Parathyroid adenoma (tissue), 2 donors: ENCODE measurements around the gene APOE.

Experiments
- H2AFZ ChIP-seq: fragments of 300-600 bp; sonication (generic); one replicate; pipeline ENCODE4 v1.7.0; 2017; ENCODE audit warnings: antibody characterized with exemption, mild to moderate bottlenecking
- H3K27ac ChIP-seq: fragments of 300-600 bp; sonication (generic); one replicate; pipeline ENCODE4 v1.7.0; 2017
- H3K27me3 ChIP-seq: fragments of 300-600 bp; sonication (generic); one replicate; pipeline ENCODE4 v1.7.0; 2017; ENCODE audit warnings: low read length; ENCODE audit not compliant: control insufficient read depth, insufficient read depth
- H3K36me3 ChIP-seq: fragments of 300-600 bp; sonication (generic); one replicate; pipeline ENCODE4 v1.7.0; 2017; ENCODE audit warnings: low read length; ENCODE audit not compliant: control insufficient read depth, insufficient read depth
- H3K4me1 ChIP-seq: fragments of 300-600 bp; sonication (generic); one replicate; pipeline ENCODE4 v1.7.0; 2017; ENCODE audit warnings: control low read depth
- H3K4me2 ChIP-seq: fragments of 300-600 bp; sonication (generic); one replicate; pipeline ENCODE4 v1.7.0; 2017; ENCODE audit warnings: low read length
- H3K4me3 ChIP-seq: fragments of 300-600 bp; sonication (generic); one replicate; pipeline ENCODE4 v1.7.0; 2017; ENCODE audit warnings: low read depth, low read length
- H3K79me2 ChIP-seq: fragments of 300-600 bp; sonication (generic); one replicate; pipeline ENCODE4 v1.7.0; 2017; ENCODE audit warnings: control low read depth
- H3K9ac ChIP-seq: fragments of 300-600 bp; sonication (generic); one replicate; pipeline ENCODE4 v1.7.0; 2017; ENCODE audit warnings: mild to moderate bottlenecking
- H3K9me3 ChIP-seq: fragments of 300-600 bp; sonication (generic); one replicate; pipeline ENCODE4 v1.7.0; 2017; ENCODE audit warnings: low read length; ENCODE audit not compliant: control insufficient read depth
- CTCF ChIP-seq: fragments of 300-600 bp; sonication (generic); IDR thresholded peaks from one replicate; pipeline ENCODE4 v1.7.0; 2017; ENCODE audit warnings: antibody characterized with exemption, mild to moderate bottlenecking
- donor health status: primary hyperparathyroidism.

Gene APOE

GRCh38 chr19:44903602-44904425 is 1.8 kb upstream of the APOE start:
- TF ChIP-seq CTCF, result peak; percentile 99
- Histone ChIP-seq H3K79me2 (no peaks in the 10 kb centered on the region), H3K36me3 (no peaks in the 10 kb centered on the region), H3K4me2 (peak overlapping the region; percentile 53), H3K9ac (no peak overlapping the region), H3K9me3 (no peaks in the 10 kb centered on the region), H3K27ac (no peak overlapping the region), H2AFZ (no peak overlapping the region), H3K27me3 (no peaks in the 10 kb centered on the region), H3K4me1 (peaks cover 4% of the 10 kb centered on the region), H3K4me3 (no peak overlapping the region)

- H3K4me3 ChIP-seq, result no peak overlapping the region
- H3K79me2 ChIP-seq, result no peaks in the 10 kb centered on the region
- no peak for TF ChIP-seq CTCF
- H2AFZ ChIP-seq, result no peak overlapping the region
- H3K9ac ChIP-seq, result no peak overlapping the region
- no peaks in the 10 kb centered on the region for H3K9me3 ChIP-seq
- no peak overlapping the region for H3K27ac ChIP-seq
- no peaks in the 10 kb centered on the region for H3K36me3 ChIP-seq
- peaks cover 4% of the 10 kb centered on the region for H3K4me1 ChIP-seq
- H3K4me2 ChIP-seq, result no peak overlapping the region
- H3K27me3 ChIP-seq, result no peaks in the 10 kb centered on the region
Measured at GRCh38 chr19:44904426-44904994, 1.1 kb upstream of the APOE start.

GRCh38 chr19:44907613-44908012 is 2.0 kb downstream of the APOE start:
- no peak overlapping the region for H3K27ac ChIP-seq
- no peaks in the 10 kb centered on the region for H3K27me3 ChIP-seq
- H3K36me3 ChIP-seq, result no peaks in the 10 kb centered on the region
- no peak overlapping the region for H3K9ac ChIP-seq
- no peaks in the 10 kb centered on the region for H3K9me3 ChIP-seq
- no peak overlapping the region for H2AFZ ChIP-seq
- no peak overlapping the region for H3K4me3 ChIP-seq
- no peak overlapping the region for H3K4me2 ChIP-seq
- TF ChIP-seq CTCF, result no peak
- peaks cover 4% of the 10 kb centered on the region for H3K4me1 ChIP-seq
- H3K79me2 ChIP-seq, result no peaks in the 10 kb centered on the region

- Histone ChIP-seq H3K27me3 (no peaks in the 10 kb centered on the region), H2AFZ (no peak overlapping the region), H3K27ac (no peak overlapping the region), H3K9ac (no peak overlapping the region), H3K4me2 (no peak overlapping the region), H3K9me3 (no peaks in the 10 kb centered on the region), H3K4me3 (no peak overlapping the region), H3K36me3 (no peaks in the 10 kb centered on the region), H3K4me1 (peaks cover 4% of the 10 kb centered on the region), H3K79me2 (no peaks in the 10 kb centered on the region)
- no peak for TF ChIP-seq CTCF
Measured at GRCh38 chr19:44908074-44908835, 2.7 kb downstream of the APOE start.
